Retinal pigment epithelial cell (primary cell): ENCODE data around the gene SHC4.
A peak's percentile ranks its signal among the peaks of the same experiment; 100 is the strongest.

ENCODE experiments used
- DNase-seq: peaks from one replicate; pipeline ENCODE4 v3.0.0-alpha.2; 2010; ENCODE audit warnings: low read depth
- H3K4me3 ChIP-seq: 2 replicates; pipeline ENCODE4 v1.5.1; 2011; ENCODE audit warnings: mild to moderate bottlenecking, low read length, control low read depth, moderate library complexity
- TF ChIP-seq, protein P1 (sequence below): conservative IDR thresholded peaks from 2 replicates; pipeline ENCODE4 v1.5.1; 2011; ENCODE audit warnings: low read depth, low read length, control low read depth, inconsistent platforms

The SHC4 gene

DNA sequence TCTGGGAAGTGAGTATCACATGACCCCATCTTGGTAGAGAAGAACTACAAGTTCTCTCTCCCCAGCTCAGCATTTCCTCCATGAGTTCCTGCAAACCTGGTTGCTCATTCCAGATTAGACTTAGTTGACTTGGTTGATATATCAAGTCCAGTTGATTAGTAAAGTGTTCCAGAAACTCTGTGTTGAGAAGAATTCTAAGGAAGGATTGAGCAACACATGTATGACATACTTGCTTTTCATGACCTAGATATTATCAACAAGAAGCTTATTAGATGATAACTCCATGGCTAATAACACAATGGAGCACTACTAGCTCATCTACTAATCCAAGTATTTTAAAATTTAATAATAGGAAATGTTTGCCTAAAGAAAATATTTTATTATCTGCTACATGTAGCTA is 92.2 kb downstream of the SHC4 start:
- TF ChIP-seq, protein P1, sequence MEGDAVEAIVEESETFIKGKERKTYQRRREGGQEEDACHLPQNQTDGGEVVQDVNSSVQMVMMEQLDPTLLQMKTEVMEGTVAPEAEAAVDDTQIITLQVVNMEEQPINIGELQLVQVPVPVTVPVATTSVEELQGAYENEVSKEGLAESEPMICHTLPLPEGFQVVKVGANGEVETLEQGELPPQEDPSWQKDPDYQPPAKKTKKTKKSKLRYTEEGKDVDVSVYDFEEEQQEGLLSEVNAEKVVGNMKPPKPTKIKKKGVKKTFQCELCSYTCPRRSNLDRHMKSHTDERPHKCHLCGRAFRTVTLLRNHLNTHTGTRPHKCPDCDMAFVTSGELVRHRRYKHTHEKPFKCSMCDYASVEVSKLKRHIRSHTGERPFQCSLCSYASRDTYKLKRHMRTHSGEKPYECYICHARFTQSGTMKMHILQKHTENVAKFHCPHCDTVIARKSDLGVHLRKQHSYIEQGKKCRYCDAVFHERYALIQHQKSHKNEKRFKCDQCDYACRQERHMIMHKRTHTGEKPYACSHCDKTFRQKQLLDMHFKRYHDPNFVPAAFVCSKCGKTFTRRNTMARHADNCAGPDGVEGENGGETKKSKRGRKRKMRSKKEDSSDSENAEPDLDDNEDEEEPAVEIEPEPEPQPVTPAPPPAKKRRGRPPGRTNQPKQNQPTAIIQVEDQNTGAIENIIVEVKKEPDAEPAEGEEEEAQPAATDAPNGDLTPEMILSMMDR, result no peak
- DNase-seq, result no peak

DNA sequence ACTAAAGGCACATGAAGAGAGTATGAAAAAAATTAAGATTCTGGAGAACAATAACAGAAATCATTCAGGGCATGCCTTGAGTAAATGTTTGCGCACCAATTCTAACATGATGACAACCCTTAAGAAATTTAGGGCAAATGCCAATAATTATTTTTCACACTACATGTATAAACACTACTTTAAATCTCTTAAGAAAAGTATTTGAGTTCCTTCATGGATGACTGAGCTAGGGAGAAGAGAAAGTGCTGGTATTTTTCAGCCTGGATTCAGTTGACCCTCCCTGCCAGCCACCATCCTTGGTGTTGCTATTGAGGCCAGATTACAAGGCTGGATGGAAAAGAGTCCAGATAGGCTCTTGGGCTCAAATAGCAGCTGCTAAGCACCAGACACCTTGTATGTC is 93.8 kb downstream of the SHC4 start:
- TF ChIP-seq, protein P1, result no peak
- no peak for DNase-seq
- H3K4me3 ChIP-seq, result no peak overlapping the region

More for the DNA sequence above, 92.2 kb downstream of the SHC4 start:
- H3K4me3 ChIP-seq, result no peak overlapping the region

DNA sequence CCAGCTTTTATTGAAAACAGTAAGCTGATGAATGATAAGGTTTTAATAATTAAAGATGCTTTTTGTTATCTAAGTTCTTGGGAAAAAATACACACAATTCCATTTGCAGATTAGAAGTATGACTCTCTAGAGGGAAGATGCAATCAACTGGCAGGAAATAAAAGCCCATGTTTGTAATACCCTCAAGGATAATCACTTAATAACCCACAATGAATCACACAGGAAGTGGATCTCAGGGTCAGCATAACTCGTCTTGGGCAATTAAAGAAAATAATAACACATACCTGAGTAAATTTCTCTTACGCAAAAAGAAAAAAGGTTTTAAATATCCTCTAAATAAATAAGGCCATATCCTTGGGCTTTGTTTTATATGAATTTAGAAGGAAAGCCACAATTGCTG is 95.2 kb downstream of the SHC4 start:
- H3K4me3 ChIP-seq, result no peak overlapping the region
- peak; percentile 53 for DNase-seq
- TF ChIP-seq, protein P1, result no peak

DNA sequence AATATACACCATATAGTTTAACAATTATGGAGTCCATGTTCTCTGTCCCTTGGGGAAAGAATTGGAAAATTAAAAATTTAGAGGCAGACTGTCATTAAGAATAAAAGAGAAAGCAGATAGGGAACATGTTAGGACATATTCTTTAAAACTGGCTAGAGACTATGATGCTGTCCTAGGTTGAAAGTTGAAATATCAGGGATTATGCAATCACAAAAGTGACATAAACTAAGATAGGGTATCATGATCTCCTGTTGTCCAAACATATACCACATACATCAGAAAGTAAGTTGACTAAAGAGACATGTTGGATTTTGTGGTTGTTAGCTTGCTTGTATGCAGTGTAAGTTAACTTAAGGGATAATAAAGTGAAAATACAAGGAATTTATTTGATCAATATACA is 95.7 kb downstream of the SHC4 start:
- H3K4me3 ChIP-seq, result no peak overlapping the region
- no peak for DNase-seq
- TF ChIP-seq, protein P1, result no peak

DNA sequence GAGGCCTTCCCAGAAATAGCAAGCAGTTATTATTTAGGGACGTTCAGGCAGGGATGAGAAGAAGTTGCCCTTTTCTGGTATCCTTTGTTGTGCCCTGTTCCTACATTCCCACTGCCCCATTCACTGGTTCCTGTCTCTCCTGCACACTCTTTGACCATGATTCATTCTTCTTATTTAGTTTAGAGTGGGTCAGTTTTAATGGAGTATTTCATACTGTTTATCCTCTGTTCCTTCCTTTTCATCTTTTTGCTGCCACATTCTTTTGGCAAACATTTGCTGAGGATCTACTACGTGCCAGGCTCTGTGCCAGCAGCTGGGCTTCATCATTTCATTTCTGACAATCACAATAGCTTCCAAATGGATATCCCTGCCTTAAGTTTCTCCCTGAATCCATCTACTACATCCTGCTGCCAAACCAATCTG is 97.6 kb downstream of the SHC4 start:
- TF ChIP-seq, protein P1, result no peak
- no peak for DNase-seq
- H3K4me3 ChIP-seq, result no peak overlapping the region

DNA sequence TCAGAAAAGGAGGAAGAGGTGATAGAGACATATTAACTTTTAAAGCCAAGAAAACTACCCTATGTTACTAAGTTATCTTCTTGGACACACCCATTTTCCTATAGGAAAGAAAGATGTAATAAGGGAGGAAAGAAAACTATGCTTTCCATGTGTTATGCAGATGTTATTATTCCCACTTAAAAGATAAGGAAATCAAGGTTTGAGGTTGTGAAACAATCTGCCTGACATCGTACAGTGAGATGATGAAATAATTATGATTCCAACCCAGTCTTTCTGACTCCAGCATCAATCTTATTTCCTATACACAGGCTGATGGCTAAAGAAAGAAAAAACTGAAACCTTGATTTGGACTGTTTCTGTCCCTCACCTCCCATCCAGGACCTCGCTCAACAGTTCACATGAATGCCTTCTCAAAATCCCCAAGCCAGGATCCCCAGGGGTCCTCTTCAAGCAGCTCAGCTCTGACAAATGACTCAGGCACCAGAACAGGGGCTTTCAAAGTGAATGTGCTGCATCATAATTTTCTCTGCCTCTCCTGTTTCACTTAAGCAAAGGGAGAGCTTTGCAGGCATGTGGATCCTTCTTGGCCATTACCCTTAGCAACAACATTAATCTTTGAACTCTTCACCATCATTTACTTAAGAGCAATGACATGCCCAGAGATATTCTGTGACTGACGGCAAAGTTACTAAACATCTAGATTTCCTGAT is 98.2 kb downstream of the SHC4 start:
- TF ChIP-seq, protein P1, result no peak
- H3K4me3 ChIP-seq, result no peak overlapping the region
- no peak for DNase-seq

DNA sequence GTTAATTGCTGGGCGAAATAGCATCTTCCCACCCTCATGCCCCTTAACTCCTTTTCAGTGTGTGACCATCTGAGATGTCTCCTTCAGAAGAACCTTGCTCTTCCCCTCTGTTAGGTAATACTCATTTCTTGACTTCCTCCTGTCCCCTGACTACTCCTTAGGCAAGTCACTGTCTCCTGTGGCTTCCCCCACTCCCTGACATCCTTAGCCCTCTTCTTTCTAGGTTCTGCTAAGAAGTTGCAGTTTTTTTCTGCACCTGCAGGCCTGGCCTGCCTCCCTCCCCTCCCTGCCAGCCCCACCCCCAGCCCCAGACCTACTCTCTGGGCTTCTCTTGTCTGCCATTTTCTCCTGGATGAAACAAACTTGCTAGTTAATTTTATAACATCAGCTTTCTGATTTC is 101.0 kb downstream of the SHC4 start:
- TF ChIP-seq, protein P1, result no peak
- no peak for DNase-seq
- no peak overlapping the region for H3K4me3 ChIP-seq
